B cell (primary cell): ENCODE measurements around the gene CDK12. TPM values are rescaled to one million over a fixed set of nuclear protein-coding genes. Genes with fewer than 3 reads are reported as not detected.
A peak's percentile ranks its signal among the peaks of the same experiment; 100 is the strongest.

ENCODE experiments used
- ATAC-seq: fragments of 200-7000 bp; cut with Tn5 transposase; one replicate; pipeline ENCODE4 v1.10.0; 2021; ENCODE audit warnings: low read depth, mild to moderate bottlenecking, moderate number of reproducible peaks, moderate library complexity
- CTCF ChIA-PET: fragments of 350-600 bp; sonication (Branson Sonifier 250); formaldehyde crosslinking; loops from one replicate; lab custom pipeline; 2021; ENCODE audit warnings: antibody characterized with exemption, inconsistent platforms; lab: Charles Lee
- POLR2A ChIA-PET: fragments of 350-600 bp; sonication (Branson Sonifier 250); formaldehyde crosslinking; loops from one replicate; lab custom pipeline; 2021; ENCODE audit warnings: antibody characterized with exemption; lab: Charles Lee
- DNase-seq: peaks from one replicate; pipeline ENCODE4 v3.0.0; 2013
- H2AFZ ChIP-seq: 2 replicates; pipeline ENCODE4 v1.6.1; 2012; ENCODE audit warnings: mild to moderate bottlenecking, low read depth, low read length; ENCODE audit not compliant: insufficient read depth, poor library complexity, severe bottlenecking
- H3K27ac ChIP-seq, 2 donors: 1 replicate in 1 of 2; 2 replicates in 1 of 2; pipeline ENCODE4 v1.5.1; 2012 to 2013; ENCODE audit warnings: low read length in 2 of 2, mild to moderate bottlenecking in 2 of 2, moderate library complexity in 1 of 2
- H3K27me3 ChIP-seq, 4 experiments: fragments of 200-600 bp in 1 of 4; sonication (generic) in 1 of 4; replicated peaks in 1 of 4; 1 replicate in 2 of 4; 2 replicates in 2 of 4; pipeline versions ENCODE4 v1.6.1 to v1.7.0; 2013 to 2016; ENCODE audit warnings: low read length in 3 of 4, mild to moderate bottlenecking in 2 of 4, mixed read lengths in 1 of 4, moderate library complexity in 1 of 4; ENCODE audit not compliant: insufficient read depth in 4 of 4, control insufficient read depth in 3 of 4; ENCODE audit errors: control extremely low read depth in 1 of 4
- H3K36me3 ChIP-seq, 2 experiments: replicated peaks in 1 of 2; 1 replicate in 1 of 2; 2 replicates in 1 of 2; pipeline versions ENCODE4 v1.6.1 to v1.7.1; 2013; ENCODE audit warnings: low read length in 1 of 2; ENCODE audit not compliant: insufficient read depth in 2 of 2, control insufficient read depth in 1 of 2; ENCODE audit errors: control extremely low read depth in 1 of 2, extremely low read depth in 1 of 2
- H3K4me1 ChIP-seq, 2 donors: fragments of 200-600 bp in 1 of 2; sonication (generic) in 1 of 2; 1 replicate in 1 of 2; 2 replicates in 1 of 2; pipeline versions ENCODE4 v1.5.1 to v1.6.1; 2013 to 2017; ENCODE audit warnings: low read length in 2 of 2; ENCODE audit not compliant: control insufficient read depth in 2 of 2, insufficient read depth in 2 of 2
- H3K4me2 ChIP-seq: replicated peaks from 2 replicates; pipeline ENCODE3; 2012; ENCODE audit warnings: mild to moderate bottlenecking, low read depth, low read length; ENCODE audit not compliant: poor library complexity, severe bottlenecking
- H3K4me3 ChIP-seq, 5 experiments: fragments of 200-600 bp in 1 of 5; sonication (generic) in 1 of 5; 1 replicate in 3 of 5; 2 replicates in 2 of 5; pipeline versions ENCODE4 v1.5.1 to v1.7.0; 2011 to 2016; ENCODE audit warnings: low read length in 4 of 5, mild to moderate bottlenecking in 4 of 5, low read depth in 2 of 5, control low read depth in 1 of 5, moderate library complexity in 1 of 5; ENCODE audit not compliant: insufficient read depth in 1 of 5; ENCODE audit errors: control extremely low read depth in 1 of 5, extremely low read depth in 1 of 5
- H3K79me2 ChIP-seq: fragments of 200-600 bp; sonication (generic); one replicate; pipeline ENCODE4 v1.6.0; 2016; ENCODE audit warnings: low read length; ENCODE audit not compliant: control insufficient read depth, insufficient read depth
- H3K9ac ChIP-seq: fragments of 200-600 bp; sonication (generic); 2 replicates; pipeline ENCODE4 v1.6.1; 2017; ENCODE audit warnings: mild to moderate bottlenecking, low read length, moderate library complexity
- H3K9me3 ChIP-seq, 3 donors: one replicate each; pipeline versions ENCODE4 v1.6.1 to v1.7.1; 2013; ENCODE audit warnings: low read length in 2 of 3; ENCODE audit not compliant: control insufficient read depth in 2 of 3, insufficient read depth in 1 of 3; ENCODE audit errors: control extremely low read depth in 1 of 3
- H4K20me1 ChIP-seq: 2 replicates; pipeline ENCODE4 v1.6.0; 2012; ENCODE audit warnings: mild to moderate bottlenecking, low read length; ENCODE audit not compliant: insufficient read depth, control insufficient read depth, poor library complexity, severe bottlenecking
- H3K27ac Mint-ChIP-seq: one replicate; pipeline ENCODE4 v1.8.0; 2021; ENCODE audit warnings: mixed read lengths
- H3K27me3 Mint-ChIP-seq: one replicate; pipeline ENCODE4 v1.8.0; 2021; ENCODE audit warnings: mixed read lengths
- H3K4me1 Mint-ChIP-seq: one replicate; pipeline ENCODE4 v1.8.0; 2021; ENCODE audit warnings: mixed read lengths
- H3K4me3 Mint-ChIP-seq: one replicate; pipeline ENCODE4 v1.8.0; 2021; ENCODE audit warnings: mixed read lengths
- H3K9me3 Mint-ChIP-seq: one replicate; pipeline ENCODE4 v1.8.0; 2022; ENCODE audit warnings: mixed read lengths; ENCODE audit not compliant: insufficient read depth
- CTCF ChIP-seq: fragments of 200-600 bp; IDR thresholded peaks from one replicate; pipeline ENCODE4 v1.8.0; 2022; ENCODE audit warnings: antibody characterized with exemption, mild to moderate bottlenecking
- EZH2 ChIP-seq: IDR thresholded peaks from 2 replicates; pipeline ENCODE4 v1.6.1; 2012; ENCODE audit warnings: borderline replicate concordance, low read depth, mild to moderate bottlenecking, moderate library complexity, low read length; ENCODE audit not compliant: insufficient read depth, poor library complexity, severe bottlenecking
- WGBS: methylation state at CpG from one replicate; pipeline ENCODE4 v1.1.5; 2013; ENCODE audit warnings: missing lambda C conversion rate; ENCODE audit not compliant: insufficient coverage; 5-methylcytosine and 5-hydroxymethylcytosine counted together
- intact Hi-C: fragments of 100-400 bp; cut with micrococcal nuclease; formaldehyde crosslinking; loops from one replicate; pipeline ENCODE4 v1.10.0; 2022
- polyA plus RNA-seq: library from polyadenylated mRNA; depleted of rRNA; stranded (reverse); fragments of >200 nt; gene quantifications from 2 replicates; pipeline ENCODE4 v1.2.3, GENCODE V29; 2012
- total RNA-seq, 2 donors: library from RNA; stranded (reverse); fragments of 120-200 nt in 1 of 2; gene quantifications; 1 replicate in 1 of 2; 2 replicates in 1 of 2; pipeline versions ENCODE4 v1.2.3 to v1.2.4, GENCODE V29; 2013 to 2022

Gene CDK12
- total and polyA plus RNA-seq, 2 donors (not counting 1 experiment from before 2014, with no cell fraction given), result 29.8 to 117 TPM

- peak overlapping the region; percentile 57 for H3K9ac ChIP-seq
- CTCF ChIA-PET, result interaction anchor here (0.7 to 1.4 kb wide), 2 partner anchors 26 to 50 kb away, joined by 4 read pairs; no protein-coding TSS in a partner anchor
Measured at GRCh38 chr17:39573447-39574298, 112.4 kb downstream of the CDK12 start.

More at GRCh38 chr17:39573447-39574298, 112.4 kb downstream of the CDK12 start:
- Histone ChIP-seq H4K20me1 (no peaks in the 10 kb centered on the region), H3K4me2 (peak overlapping the region; percentile 81), H3K36me3 (peaks cover 5 to 11% of the 10 kb centered on the region in 2 experiments), H2AFZ (peak overlapping the region; percentile 50), H3K27me3 (peaks cover 0 to 20% (median 2%) of the 10 kb centered on the region in 4 experiments), H3K9me3 (peaks cover 0 to 13% (median 4%) of the 10 kb centered on the region in 3 donors), H3K79me2 (no peaks in the 10 kb centered on the region), H3K27ac (no peak overlapping the region), H3K4me1 (peaks cover 0 to 10% of the 10 kb centered on the region in 2 donors), H3K4me3 (peak overlapping the region in 4 of 5 experiments; percentile 42 to 55 (median 50))
- Mint-ChIP-seq H3K27me3 (peaks cover 17% of the 10 kb centered on the region), H3K4me1 (peaks cover 4% of the 10 kb centered on the region), H3K9me3 (no peaks in the 10 kb centered on the region), H3K27ac (peak overlapping the region; percentile 69), H3K4me3 (peak overlapping the region; percentile 97)
- WGBS, result 4% methylated on average over 65 of the region's 66 CpGs
- peak; percentile 52 for DNase-seq
- POLR2A ChIA-PET, result interaction anchor here (0.6 kb wide), 1 partner anchor 894 kb away, joined by 6 read pairs; no protein-coding TSS in a partner anchor
- intact Hi-C loops, result no loop called here
- TF ChIP-seq CTCF (no peak), EZH2 (no peak)
- ATAC-seq, result peak; percentile 68
